Measurements from ENCODE around the gene SLC27A5. TPM values are rescaled to one million over a fixed set of nuclear protein-coding genes. Genes with fewer than 3 reads are reported as not detected.

The SLC27A5 gene
- total and polyA plus RNA-seq, 9 of the 15 experiments (the other 6 are each of a cell fraction or from before 2014, with no cell fraction given): 42.2 to 318 (median 64.7) TPM

GRCh38 chr19:58498316-58499020 lies 13.3 kb downstream of the SLC27A5 start (continued):
- TF ChIP-seq, protein P1, sequence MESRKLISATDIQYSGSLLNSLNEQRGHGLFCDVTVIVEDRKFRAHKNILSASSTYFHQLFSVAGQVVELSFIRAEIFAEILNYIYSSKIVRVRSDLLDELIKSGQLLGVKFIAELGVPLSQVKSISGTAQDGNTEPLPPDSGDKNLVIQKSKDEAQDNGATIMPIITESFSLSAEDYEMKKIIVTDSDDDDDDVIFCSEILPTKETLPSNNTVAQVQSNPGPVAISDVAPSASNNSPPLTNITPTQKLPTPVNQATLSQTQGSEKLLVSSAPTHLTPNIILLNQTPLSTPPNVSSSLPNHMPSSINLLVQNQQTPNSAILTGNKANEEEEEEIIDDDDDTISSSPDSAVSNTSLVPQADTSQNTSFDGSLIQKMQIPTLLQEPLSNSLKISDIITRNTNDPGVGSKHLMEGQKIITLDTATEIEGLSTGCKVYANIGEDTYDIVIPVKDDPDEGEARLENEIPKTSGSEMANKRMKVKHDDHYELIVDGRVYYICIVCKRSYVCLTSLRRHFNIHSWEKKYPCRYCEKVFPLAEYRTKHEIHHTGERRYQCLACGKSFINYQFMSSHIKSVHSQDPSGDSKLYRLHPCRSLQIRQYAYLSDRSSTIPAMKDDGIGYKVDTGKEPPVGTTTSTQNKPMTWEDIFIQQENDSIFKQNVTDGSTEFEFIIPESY (CRISPR knock-in tag; IDR thresholded peaks at IDR 0.05): no peak
- TF ChIP-seq HDAC2 (IDR thresholded peaks at IDR 0.05): 0 out of 2 replicates have a peak, but pooled peaks have one; percentile 29
- TF ChIP-seq BRCA1 (IDR thresholded peaks at IDR 0.05): no peak
- TF ChIP-seq BRCA1 (CRISPR knock-in tag; IDR thresholded peaks at IDR 0.05): no peak
- TF ChIP-seq, protein P2, sequence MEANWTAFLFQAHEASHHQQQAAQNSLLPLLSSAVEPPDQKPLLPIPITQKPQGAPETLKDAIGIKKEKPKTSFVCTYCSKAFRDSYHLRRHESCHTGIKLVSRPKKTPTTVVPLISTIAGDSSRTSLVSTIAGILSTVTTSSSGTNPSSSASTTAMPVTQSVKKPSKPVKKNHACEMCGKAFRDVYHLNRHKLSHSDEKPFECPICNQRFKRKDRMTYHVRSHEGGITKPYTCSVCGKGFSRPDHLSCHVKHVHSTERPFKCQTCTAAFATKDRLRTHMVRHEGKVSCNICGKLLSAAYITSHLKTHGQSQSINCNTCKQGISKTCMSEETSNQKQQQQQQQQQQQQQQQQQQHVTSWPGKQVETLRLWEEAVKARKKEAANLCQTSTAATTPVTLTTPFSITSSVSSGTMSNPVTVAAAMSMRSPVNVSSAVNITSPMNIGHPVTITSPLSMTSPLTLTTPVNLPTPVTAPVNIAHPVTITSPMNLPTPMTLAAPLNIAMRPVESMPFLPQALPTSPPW (CRISPR knock-in tag; IDR thresholded peaks at IDR 0.05): no peak
- TF ChIP-seq NFIX (CRISPR knock-in tag; IDR thresholded peaks at IDR 0.05; ENCODE audit: low read depth): no peak
- TF ChIP-seq ETV1 (tag; conservative IDR thresholded peaks at IDR 0.05; ENCODE audit: low read depth): peak; percentile 29; the same call in 1 of the 2 replicates
- TF ChIP-seq NFIC (IDR thresholded peaks at IDR 0.05): 0 out of 2 replicates have a peak, but pooled peaks have one; percentile 13
- TF ChIP-seq TARDBP (IDR thresholded peaks at IDR 0.05): no peak

Data from K562 (cell line).